Measurements from ENCODE around the gene ALPL. TPM values are rescaled to one million over a fixed set of nuclear protein-coding genes. Genes with fewer than 3 reads are reported as not detected.

ALPL gene
- total RNA-seq, 4 donors from 2014 or later: 5.3 to 52.8 (median 16.8) TPM

- ATAC-seq (ENCODE audit: low FRiP score): no peak
- no peak for DNase-seq (ENCODE audit: low spot score)
- TF ChIP-seq CTCF (IDR thresholded peaks at IDR 0.05): no peak
Measured at GRCh38 chr1:21523297-21523813, 14.1 kb downstream of the ALPL start.

- ATAC-seq (ENCODE audit: low FRiP score) (no peak), DNase-seq (ENCODE audit: low spot score) (no peak)
- TF ChIP-seq CTCF (IDR thresholded peaks at IDR 0.05): no peak
Measured at GRCh38 chr1:21524220-21524619, 15.0 kb downstream of the ALPL start.

- DNase-seq (ENCODE audit: low spot score): no peak
- no peak for ATAC-seq (ENCODE audit: low FRiP score)
- TF ChIP-seq CTCF (IDR thresholded peaks at IDR 0.05): no peak
Measured at GRCh38 chr1:21524686-21525339, 15.6 kb downstream of the ALPL start.

GRCh38 chr1:21525340-21525717 lies 16.1 kb downstream of the ALPL start:
- ATAC-seq (ENCODE audit: low FRiP score): no peak
- DNase-seq (ENCODE audit: low spot score): no peak
- TF ChIP-seq CTCF (IDR thresholded peaks at IDR 0.05): no peak

- DNase-seq (ENCODE audit: low spot score) (no peak), ATAC-seq (ENCODE audit: low FRiP score) (no peak)
- TF ChIP-seq CTCF (IDR thresholded peaks at IDR 0.05): no peak
Measured at GRCh38 chr1:21526441-21526840, 17.2 kb downstream of the ALPL start.

GRCh38 chr1:21530368-21531016 lies 21.3 kb downstream of the ALPL start:
- DNase-seq (ENCODE audit: low spot score): no peak
- no peak for ATAC-seq (ENCODE audit: low FRiP score)
- no peak for TF ChIP-seq CTCF (IDR thresholded peaks at IDR 0.05)

- TF ChIP-seq CTCF (IDR thresholded peaks at IDR 0.05): no peak
- ATAC-seq (ENCODE audit: low FRiP score) (no peak), DNase-seq (ENCODE audit: low spot score) (no peak)
Measured at GRCh38 chr1:21531241-21531640, 22.0 kb downstream of the ALPL start.

Measured in omental fat pad (tissue), 4 donors.